Liver (tissue), 3 donors: ENCODE data around the gene ZSWIM6.

Source experiments
- EGR1 ChIP-seq, 2 donors: IDR thresholded peaks; 2 replicates each; pipeline ENCODE4 v1.6.1; 2016 to 2018; ENCODE audit warnings: antibody characterized with exemption in 2 of 2, low read depth in 2 of 2
- GABPA ChIP-seq, 2 donors: IDR thresholded peaks in 1 of 2; conservative IDR thresholded peaks in 1 of 2; 2 replicates each; pipeline ENCODE4 v1.6.1; 2016; ENCODE audit warnings: antibody characterized with exemption in 2 of 2, mild to moderate bottlenecking in 1 of 2, moderate library complexity in 1 of 2
- HNF4G ChIP-seq: IDR thresholded peaks from 2 replicates; pipeline ENCODE4 v1.6.1; 2016; ENCODE audit warnings: antibody characterized with exemption
- JUND ChIP-seq, 2 donors: IDR thresholded peaks; 2 replicates each; pipeline ENCODE4 v1.6.1; 2016; ENCODE audit warnings: antibody characterized with exemption in 2 of 2
- MAX ChIP-seq: IDR thresholded peaks from 2 replicates; pipeline ENCODE4 v1.6.1; 2016; ENCODE audit warnings: antibody characterized with exemption
- RAD21 ChIP-seq, 2 donors: IDR thresholded peaks; 2 replicates each; pipeline ENCODE4 v1.6.1; 2016; ENCODE audit warnings: antibody characterized with exemption in 2 of 2, mild to moderate bottlenecking in 2 of 2
- REST ChIP-seq: IDR thresholded peaks from 2 replicates; pipeline ENCODE4 v1.6.1; 2016; ENCODE audit warnings: antibody characterized with exemption, mild to moderate bottlenecking
- RXRA ChIP-seq, 2 donors: IDR thresholded peaks; 2 replicates each; pipeline ENCODE4 v1.6.1; 2017 to 2018; ENCODE audit warnings: antibody characterized with exemption in 2 of 2, mild to moderate bottlenecking in 1 of 2
- SP1 ChIP-seq: IDR thresholded peaks from 2 replicates; pipeline ENCODE4 v1.6.1; 2018; ENCODE audit warnings: antibody characterized with exemption, mild to moderate bottlenecking
- TAF1 ChIP-seq: conservative IDR thresholded peaks from 2 replicates; pipeline ENCODE4 v1.6.1; 2016; ENCODE audit warnings: antibody characterized with exemption, mild to moderate bottlenecking
- YY1 ChIP-seq: IDR thresholded peaks from 2 replicates; pipeline ENCODE4 v1.6.1; 2016; ENCODE audit warnings: antibody characterized with exemption, mild to moderate bottlenecking
- TF ChIP-seq, protein P1 (sequence below): fragments of 150-350 bp; IDR thresholded peaks from 2 replicates; pipeline ENCODE4 v1.5.1; 2017; ENCODE audit warnings: improper control_type of control experiment, low read depth, low read length; ENCODE audit not compliant: missing input control
- TF ChIP-seq, protein P2 (sequence below): IDR thresholded peaks from 2 replicates; pipeline ENCODE4 v1.6.1; 2016; ENCODE audit warnings: antibody characterized with exemption
- TF ChIP-seq, protein P3 (sequence below): IDR thresholded peaks from 2 replicates; pipeline ENCODE4 v1.6.1; 2016; ENCODE audit warnings: antibody characterized with exemption
- donor health status: healthy.
- donor health status: healthy.

DNA sequence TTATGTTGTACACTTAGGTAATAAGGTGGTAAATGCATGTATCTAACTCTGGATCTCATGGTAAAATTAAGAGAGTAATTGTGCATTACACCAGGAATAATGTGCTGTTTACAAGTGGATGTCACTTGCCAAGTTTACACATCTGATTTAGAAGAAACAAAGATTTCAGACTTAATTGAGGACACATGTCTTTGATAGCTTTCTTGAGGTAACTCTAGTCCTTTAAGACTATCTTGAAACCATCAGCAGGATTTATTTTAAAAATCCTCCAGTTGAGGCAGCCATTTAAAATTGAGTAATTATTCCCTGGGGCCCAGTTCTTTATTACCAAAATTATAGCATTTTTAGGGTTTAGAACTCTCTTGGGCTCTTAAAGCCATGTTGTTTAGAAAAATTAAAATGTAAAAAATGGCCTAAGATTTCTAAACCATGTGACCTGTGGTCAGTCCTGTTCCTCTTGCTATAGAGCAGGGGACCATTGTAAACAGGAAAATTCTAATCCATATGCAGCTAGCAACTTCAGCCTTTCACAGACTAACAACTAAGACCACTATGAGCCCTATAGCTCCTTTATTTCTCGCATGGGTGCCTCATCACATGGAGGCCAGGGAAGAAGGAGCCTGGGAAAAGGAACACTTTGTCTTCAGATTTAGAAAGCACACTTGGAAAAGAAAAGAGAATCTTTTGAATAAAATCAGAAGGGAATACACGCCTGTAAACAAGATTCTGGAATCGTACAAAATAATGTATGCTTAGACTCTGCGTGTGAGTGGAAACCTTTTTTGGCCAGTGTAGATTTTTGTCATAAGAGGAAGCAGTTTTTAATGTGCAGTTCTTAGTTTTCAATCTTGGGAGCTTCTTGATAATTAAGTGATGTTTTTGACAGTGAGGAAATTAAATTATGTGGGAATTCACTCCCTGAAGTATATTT, 71.2 kb downstream of the ZSWIM6 start:
- TF ChIP-seq, protein P1, sequence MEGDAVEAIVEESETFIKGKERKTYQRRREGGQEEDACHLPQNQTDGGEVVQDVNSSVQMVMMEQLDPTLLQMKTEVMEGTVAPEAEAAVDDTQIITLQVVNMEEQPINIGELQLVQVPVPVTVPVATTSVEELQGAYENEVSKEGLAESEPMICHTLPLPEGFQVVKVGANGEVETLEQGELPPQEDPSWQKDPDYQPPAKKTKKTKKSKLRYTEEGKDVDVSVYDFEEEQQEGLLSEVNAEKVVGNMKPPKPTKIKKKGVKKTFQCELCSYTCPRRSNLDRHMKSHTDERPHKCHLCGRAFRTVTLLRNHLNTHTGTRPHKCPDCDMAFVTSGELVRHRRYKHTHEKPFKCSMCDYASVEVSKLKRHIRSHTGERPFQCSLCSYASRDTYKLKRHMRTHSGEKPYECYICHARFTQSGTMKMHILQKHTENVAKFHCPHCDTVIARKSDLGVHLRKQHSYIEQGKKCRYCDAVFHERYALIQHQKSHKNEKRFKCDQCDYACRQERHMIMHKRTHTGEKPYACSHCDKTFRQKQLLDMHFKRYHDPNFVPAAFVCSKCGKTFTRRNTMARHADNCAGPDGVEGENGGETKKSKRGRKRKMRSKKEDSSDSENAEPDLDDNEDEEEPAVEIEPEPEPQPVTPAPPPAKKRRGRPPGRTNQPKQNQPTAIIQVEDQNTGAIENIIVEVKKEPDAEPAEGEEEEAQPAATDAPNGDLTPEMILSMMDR = no peak
- no peak for TF ChIP-seq SP1
- no peak for TF ChIP-seq MAX
- TF ChIP-seq TAF1 = no peak
- no peak for TF ChIP-seq GABPA (IDR thresholded peaks at IDR 0.05 in 1 of 2, conservative IDR thresholded peaks at IDR 0.05 in 1 of 2)
- TF ChIP-seq RAD21 (IDR thresholded peaks at IDR 0.05) = no peak
- TF ChIP-seq, protein P2, sequence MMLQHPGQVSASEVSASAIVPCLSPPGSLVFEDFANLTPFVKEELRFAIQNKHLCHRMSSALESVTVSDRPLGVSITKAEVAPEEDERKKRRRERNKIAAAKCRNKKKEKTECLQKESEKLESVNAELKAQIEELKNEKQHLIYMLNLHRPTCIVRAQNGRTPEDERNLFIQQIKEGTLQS = no peak
- TF ChIP-seq, protein P3, sequence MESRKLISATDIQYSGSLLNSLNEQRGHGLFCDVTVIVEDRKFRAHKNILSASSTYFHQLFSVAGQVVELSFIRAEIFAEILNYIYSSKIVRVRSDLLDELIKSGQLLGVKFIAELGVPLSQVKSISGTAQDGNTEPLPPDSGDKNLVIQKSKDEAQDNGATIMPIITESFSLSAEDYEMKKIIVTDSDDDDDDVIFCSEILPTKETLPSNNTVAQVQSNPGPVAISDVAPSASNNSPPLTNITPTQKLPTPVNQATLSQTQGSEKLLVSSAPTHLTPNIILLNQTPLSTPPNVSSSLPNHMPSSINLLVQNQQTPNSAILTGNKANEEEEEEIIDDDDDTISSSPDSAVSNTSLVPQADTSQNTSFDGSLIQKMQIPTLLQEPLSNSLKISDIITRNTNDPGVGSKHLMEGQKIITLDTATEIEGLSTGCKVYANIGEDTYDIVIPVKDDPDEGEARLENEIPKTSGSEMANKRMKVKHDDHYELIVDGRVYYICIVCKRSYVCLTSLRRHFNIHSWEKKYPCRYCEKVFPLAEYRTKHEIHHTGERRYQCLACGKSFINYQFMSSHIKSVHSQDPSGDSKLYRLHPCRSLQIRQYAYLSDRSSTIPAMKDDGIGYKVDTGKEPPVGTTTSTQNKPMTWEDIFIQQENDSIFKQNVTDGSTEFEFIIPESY = no peak
- no peak for TF ChIP-seq JUND (IDR thresholded peaks at IDR 0.05)
- no peak for TF ChIP-seq REST
- TF ChIP-seq EGR1 (IDR thresholded peaks at IDR 0.05; ENCODE audit: low read depth in 2 of 2) = no peak
- no peak for TF ChIP-seq RXRA (IDR thresholded peaks at IDR 0.05)
- TF ChIP-seq HNF4G = no peak
- no peak for TF ChIP-seq YY1
